Fibroblast of skin of scalp (primary cell): Measurements from ENCODE around the gene CCDC146.
A peak's percentile ranks its signal among the peaks of the same experiment; 100 is the strongest.

Experiments used
- DNase-seq: peaks from one replicate; pipeline ENCODE4 v3.0.0-alpha.2; 2013

The CCDC146 gene

DNA sequence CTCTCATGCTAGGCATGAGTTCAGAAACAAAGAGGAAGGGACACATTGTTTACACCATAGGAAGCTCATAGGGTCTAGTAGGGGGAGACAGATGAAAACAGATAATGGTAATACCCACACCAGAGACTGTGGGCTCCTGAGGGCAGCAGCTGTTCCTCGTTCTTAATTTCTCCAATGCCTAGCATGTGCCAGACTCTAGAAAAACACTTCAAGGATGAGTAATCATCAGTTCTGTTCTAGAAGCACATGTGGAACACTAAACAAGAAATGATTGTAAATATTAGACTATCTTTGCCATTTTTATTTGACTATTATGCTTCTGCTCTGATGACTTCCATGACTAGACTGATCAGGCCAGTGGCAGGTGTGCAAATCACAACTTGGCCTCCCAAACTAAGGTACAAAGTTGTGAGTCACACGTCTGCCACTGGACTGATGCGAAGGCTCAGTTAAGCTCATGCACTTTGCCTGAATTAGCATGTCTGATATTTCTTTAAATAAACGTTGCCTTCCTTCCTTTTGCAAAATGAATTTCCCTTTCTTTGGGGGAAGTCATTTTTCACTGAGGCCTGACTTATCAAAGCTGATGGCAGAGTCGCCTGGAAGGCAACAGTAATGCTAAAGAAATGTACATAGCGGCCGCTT is 166.4 kb downstream of the CCDC146 start:
- no peak for DNase-seq

DNA sequence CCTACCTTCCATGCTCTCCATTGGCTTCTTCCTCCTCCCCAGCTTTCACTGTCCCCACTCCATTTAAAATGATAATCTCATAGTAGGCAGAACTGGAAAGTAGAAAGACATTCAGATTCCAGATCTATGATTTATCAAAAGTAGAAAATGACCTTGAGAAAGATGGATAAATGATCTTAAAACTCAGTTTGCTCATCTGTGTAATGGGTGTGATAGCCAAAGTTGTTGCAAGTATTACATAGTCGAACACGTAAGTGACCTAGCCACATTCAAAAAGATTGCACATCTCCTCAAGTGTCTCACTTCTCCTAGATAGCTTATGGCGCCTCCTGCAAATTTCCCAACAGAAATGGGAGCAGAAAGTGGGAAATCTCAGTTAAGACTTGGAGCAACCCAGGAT is 167.0 kb downstream of the CCDC146 start:
- DNase-seq: no peak

DNA sequence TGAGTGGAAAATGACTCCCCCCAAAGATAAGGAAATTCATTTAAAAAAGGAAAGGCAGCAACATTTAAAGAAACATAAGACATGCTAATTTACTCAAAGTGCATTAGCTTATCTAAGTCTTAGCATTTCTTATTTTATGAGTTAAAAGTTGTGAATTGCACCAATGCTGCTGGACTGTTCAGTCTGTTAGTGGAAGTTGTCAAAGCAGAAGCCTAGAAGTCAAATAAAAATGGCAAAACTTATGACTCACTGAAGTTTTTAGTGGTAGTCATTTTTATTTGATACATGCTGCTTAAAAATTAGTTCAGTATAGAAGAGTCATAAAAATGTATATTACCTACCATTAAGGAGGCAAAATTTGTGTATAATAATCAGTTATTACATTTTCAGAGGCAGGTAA is 168.0 kb downstream of the CCDC146 start:
- no peak for DNase-seq

DNA sequence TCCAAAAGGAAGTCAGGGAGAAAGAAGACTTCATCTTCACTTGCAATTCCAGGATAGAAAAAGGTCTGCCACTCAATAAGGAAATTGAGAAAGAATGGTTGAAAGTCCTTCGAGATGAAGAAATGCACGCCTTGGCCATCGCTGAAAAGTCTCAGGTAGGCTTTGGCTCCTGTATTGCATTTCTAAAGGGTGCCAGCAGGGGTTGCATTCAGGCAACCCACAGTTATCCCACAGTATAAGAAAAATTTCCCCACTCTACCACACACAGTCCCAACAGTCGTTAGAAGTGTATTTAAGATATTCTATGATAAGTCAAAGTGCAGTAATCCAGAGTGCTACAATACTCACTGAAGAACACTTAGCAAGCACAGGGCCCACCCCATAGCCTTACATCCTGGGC is 170.6 kb downstream of the CCDC146 start:
- DNase-seq: no peak

DNA sequence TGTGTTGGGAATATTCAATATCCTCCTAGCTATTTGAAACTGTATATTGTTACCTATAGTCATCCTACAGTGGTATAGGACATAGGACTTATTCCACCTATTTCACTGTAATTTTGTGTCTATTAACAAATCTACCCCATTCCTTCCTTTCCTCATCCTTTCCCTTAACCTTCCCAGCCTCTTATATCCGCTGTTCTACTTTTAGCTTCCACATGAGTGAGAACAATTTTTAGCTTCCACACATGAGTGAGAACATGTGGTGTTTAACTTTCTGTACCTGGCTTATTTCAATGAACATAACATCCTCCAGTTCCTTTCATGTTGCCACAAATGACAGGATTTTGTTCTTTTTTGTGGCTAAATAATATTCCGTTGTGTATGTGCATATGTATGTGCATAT is 173.1 kb downstream of the CCDC146 start:
- DNase-seq: no peak

DNA sequence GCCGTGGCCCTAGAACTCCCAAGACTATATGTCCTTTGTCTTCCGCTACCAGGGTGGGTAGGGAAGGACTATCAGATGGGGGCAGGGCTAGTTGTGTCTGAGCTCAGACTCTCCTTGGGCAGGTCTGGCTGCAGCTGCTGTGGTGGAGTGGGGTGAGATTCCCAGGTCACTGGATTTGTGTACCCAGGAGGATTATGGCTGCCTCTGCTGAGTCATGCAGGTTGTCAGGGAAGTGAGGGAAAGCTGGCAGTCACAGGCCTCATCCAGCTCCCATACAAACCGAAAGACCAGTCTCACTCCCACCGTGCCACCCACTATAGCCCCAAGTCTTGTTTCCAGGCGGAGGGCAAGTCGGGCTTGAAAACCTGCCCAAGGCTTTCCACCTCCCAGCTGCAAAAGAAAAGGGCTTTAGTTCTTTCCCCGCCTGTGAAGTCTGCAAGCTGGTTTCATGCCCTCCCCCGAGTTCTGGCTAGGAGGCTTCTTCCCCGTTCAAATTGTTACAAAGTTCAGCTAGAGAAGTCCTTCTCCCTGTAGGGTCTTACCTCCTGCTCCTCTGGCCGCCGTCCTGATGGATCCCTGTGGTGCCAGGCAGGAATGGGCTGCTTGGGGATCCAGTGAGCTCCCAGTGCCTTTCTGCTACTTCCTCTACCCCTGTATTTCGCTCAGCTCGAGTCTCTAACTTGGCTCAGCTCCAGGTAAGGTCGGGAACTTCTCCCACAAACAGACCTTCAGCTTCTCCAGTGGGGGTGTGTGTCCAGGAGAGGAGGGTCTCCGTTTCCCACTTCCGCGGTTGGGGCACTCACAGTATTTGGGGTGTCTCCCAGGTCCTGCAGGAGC is 184.0 kb downstream of the CCDC146 start:
- no peak for DNase-seq

DNA sequence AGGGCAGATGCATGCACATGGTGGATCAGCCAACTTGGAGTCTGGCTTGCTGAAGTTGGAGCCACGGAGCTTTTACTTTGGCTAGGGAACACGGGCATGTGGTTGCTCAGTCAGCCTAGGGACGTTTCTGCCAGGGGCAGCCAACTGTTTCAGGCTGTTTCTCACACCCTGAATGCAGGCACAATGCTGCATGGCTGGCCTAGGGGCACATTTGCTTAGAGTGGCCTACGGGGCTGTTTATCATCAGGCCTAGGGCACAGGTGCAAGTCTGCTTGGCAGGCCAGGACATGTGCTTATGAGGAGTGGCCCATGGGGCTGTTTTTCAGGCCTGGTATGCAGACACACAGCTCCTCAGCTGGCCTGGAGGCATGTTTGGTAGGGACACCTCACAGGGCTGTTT is 186.4 kb downstream of the CCDC146 start:
- no peak for DNase-seq

DNA sequence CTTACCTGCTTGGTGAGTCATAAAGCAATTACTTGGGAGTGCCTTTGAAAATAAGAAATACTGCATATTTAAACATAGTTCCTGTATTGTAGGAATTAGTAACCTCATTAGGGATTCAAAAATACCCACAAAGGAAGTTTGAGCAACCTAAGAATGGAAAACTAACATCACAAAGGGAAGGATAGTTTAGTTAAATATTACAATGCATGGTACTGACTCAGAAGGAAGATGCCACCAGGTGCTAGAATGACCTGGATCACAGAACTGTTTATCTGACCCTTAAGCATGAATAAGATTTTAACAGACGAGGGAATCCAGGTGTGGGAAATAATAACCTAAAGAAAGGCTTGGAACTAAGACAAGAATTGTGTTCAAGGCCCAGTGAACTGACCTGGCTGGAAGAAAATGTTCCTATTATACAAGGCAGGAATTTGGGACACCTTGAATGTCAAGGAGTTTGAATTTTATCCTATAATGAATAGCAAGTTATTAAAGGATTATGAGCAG is 187.4 kb downstream of the CCDC146 start:
- no peak for DNase-seq

DNA sequence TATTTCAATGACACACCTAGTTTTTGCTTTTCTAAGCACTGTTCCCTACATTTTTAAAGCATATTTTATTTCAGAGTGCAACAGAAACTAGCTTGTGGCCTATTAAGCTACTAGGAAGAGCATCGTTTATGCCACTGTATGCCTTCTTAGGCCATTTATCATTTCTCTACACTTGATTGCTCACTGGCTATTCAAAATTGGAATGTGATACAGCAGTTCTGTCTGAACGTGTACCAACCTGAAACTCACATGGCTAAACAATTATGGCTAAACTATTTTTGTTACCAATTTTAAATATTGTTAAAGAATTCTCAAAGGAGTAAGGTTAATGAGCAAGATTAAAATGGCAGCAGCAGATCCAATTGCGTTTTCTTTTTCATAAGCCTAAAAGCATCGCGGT is 188.6 kb downstream of the CCDC146 start:
- no peak for DNase-seq

DNA sequence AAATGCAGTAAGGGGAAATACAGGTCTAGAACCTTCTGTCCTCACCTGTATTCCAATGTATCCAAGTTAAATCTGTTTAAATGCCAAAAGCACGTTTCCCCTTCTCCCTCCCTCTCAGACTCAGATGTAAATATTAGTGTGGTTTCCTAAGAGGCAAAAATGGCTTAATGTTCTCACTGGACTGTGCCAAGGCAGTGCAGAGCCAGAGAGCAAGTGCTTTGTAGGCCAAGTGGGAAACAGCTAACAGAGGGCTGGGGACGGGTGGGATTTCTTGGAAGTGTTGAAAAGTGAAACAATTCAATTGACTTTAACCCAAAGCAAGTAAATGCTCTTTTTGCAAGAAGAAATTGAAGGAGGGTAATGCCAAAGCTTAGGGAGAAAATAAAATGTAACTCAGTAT is 190.7 kb downstream of the CCDC146 start:
- DNase-seq: no peak

DNA sequence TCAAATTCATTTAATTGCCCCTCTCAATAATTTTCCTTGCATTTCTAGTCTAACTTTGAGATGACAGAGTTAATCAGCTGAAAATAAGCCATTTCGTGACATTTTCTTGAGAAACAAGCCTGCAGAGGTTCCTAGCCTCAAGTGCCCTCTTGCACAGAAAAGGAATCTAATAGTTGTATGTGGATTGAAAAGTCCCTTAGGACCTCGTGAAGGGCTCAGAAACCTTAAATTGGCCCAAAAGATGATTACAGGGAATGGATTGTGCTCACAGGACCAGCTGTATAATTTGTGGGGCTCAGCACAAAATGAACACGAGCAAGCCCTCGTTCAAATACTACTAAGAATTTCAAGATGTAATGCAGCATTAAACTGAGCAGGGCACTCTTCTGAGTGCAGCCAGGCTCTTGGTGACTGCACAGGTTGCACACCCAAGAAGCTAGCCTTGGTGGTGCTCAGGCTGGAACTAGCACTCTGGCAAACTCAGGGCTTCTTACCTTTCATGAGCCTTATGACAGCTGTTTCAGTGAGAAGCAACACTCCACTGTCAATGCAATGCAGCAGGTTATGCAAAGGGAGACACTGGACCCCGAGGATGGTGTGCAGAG is 191.6 kb downstream of the CCDC146 start:
- DNase-seq: no peak

DNA sequence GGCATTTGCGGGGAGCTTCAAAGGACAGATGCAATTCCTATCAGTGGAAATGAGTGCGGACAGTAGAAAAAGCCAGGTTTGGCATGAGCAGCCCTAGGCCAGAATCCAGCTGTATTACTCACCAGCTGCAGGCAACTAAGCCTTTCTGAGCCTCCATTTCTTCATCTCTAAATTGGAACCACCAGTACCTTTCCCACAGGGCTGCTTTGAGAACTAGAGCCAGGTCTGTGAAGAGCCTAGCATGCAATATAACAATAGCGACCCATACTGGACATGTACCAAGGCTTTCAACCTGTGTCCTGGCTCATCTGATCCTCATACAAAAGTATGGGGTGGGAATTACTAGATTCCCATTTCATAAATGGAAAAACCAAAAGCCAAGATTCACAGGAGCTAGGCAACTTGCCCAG is 192.8 kb downstream of the CCDC146 start:
- no peak for DNase-seq

DNA sequence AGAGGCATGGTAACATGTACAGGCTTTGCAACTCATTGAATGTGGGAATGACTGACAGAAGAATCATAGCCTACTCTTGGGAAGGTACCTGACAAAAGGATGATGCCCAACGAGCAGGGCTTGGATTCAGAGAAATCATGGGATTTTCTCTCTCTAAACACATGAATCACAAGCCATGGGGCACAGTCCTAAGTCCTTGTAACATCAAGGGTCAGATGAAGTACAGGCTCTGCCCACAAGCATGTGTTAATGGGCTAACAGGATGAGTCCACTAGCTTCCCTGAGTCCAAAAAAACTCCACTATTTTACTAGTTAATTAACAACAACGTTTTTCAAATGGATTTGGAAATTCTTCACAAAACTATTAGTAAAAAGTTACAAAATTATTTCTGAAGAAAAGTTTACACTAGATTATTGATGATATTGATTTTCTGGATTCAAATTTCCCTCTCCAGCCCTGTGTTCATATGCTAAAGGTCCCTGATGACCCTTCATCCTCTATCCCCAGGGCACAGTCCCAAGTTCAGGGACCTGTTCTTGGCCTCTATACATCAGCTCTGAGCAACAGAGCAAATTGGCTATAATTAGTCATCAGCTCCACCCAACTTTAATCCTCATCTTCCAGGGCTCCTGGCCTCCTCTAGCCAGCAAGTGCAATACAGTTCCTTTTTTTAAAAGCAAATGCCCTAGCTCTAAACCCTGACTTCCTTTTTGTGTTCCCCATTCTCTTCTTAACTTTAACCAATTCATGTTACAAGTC is 194.0 kb downstream of the CCDC146 start:
- DNase-seq: no peak

DNA sequence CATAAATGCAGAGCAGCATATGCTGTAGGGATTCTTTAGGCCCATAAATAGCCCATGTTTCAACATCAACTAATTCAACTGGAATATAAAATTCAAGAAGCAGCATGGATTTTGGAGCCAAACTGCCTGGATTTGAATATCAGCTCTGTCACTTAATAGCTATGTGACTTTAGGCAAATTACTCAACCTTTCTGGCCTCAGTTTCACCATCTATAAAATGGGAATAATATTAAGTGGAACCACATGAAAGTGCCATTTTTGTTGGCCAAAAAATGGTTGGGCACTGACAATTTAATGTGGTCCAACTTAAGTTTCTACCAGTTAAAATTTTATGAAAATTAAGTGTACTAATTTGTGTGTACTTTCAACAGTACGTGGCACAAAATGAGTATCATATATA is 195.6 kb downstream of the CCDC146 start:
- no peak for DNase-seq

DNA sequence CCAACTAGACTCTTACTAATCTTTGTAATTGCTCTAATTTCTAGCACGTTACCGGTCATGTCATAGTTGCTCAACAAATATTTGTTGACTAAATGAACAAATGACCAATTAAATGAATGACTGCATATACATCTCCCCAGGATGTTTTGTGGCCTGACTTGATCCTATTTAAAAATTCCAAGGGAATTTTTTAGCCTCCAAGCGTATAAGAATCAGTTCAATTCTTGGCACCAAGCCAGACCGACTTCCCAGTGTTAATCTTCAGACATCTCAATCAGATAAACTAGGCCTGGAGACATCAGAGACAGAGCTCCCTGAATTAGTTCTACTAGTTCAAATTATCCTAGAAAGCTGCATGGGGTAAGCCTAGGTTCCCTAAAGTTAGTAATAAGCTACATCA is 197.7 kb downstream of the CCDC146 start:
- no peak for DNase-seq

DNA sequence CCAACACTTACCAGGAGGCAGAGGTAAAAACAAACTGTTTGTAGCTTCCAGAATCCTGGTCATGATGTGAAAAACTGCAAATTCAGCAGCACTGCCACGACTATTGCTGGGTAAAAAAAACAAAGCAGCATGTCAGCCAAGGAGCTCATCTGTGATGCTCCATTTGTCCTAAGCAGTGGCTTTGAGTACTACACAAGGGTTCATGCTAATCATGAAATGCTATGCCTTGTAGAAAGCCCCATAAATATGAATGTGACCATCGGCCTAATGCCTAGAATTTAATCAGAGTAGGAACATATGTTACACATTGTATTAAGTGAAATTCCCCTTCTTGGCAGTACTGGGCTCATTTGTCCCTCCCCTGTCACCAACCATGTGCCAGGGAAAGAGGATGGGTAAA is 198.3 kb downstream of the CCDC146 start:
- DNase-seq: no peak

DNA sequence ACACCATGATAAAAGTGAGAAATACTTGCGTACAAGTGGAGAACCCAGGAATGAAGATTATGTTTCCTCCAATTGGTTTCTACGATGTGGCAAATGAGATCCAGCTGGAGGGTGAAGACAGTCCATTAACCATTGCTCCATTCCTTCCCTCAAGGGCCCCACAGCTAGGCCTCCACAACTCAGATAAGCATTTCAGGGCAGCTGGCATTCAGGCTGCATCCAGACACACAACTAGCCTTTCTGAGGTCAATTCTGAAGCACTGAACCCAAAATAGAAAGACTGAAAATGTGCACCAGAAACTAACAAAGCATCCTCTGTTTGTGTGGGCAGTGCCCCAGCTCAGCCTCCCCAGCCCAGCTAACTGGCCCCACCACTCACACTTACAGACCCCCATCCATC is 198.9 kb downstream of the CCDC146 start:
- DNase-seq: no peak

DNA sequence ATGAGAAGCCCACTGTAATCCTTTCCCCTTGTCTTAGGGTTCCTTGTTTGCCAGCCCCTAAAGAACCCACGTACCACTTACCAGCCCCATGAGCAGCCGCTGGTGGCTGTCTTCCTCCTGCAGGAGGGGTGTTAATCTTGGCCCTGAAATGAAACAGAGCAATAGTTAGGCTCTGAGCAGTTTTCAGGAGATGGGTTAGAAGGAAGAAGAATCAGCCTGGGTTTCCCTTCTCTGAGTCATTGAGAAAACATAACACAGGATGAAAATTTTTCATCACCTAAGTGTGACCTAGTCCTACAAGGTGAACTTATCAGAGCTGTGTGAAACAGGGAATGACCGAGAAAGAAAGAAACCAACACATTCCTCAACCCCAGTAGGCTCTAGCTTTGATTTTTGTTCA is 203.7 kb downstream of the CCDC146 start:
- DNase-seq: no peak

DNA sequence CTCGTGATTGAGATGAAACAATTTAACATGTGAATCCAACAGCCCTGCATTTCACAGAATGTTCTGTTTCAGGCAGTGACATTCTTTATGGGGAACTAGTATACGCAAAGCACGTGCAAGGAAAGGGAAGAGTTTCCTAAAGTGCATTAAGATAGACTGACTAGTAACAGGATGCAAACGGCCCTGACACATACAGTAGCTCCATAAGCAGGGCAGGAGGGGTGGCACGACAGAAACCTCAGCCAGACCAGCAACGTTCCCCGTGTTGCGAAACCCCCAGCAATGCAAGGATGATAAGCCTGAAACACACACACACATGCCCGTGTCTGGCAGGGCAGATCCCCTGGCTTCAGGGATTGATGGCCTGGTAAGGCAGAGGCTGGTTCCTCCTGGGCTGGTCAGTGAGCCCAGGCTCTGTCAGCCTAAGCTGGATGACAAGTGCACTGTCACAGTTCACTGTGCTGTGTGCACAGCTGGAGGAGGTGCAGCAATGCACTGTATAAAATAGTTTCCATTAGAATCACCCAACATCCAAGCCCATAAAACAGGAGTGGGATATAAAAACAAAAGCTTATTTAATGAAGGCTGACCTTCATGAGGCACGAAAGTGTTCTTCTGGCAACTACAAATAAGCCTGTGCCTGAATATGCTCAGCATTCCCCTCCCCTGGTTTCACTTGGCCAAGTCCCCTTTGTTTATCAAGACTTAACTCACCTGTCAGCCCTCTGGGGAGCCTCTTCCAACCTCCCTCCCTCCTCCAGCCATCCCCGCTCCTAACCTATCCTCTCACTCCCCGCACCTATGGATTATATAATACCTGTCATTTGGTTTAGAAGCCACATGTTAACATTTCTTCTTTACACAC is 204.9 kb downstream of the CCDC146 start:
- DNase-seq: peak; percentile 68

DNA sequence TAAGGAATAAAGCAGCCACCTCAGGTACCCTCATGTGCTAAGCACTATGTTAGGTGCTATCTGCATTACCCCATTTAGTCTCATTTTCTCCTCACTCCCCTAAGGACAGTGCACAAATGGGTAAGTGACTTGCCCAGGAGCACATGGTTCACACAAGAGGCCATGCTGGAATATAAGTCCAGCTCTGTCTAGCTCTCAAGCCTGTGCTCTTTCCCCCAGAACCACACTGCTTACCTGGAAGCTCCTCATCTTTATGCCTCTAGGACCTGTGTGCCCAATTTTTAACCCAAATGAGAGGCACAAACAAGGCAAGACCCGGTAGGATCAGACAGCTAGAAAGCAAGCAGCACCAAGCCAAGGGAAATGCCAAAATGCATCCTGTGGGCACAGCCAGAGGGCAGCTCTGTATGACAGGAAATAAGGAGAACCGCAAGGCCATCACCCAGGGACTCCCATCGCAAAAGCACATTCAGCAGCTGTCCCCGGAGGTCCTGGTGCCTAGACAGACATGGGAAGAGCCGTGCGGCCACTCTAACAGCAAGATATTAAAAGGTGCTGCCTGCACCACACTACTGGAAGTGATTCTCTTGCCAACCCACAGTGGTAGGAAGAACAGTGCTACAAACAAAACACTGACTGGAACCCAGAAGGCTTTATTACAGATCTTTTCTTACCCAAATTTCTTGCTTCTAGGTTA is 205.7 kb downstream of the CCDC146 start:
- DNase-seq: peak; percentile 14

DNA sequence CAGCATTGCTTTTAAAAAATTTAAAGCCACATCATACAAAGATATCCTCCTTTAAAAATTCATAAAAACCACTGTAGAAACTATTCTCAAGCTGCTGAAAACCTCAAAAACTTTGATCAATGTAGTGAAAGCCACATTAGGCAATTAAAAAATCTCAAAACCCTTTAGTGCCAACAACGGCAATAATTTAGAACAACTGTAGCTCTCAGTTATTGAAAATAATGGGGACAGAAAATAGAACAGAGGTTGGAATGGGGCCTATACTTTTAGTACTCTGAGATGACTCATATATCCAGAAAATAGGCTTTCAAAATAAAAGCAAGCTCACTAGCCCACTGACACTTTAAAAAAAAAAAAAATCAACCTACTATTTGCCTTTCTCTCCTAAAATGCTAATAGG is 206.3 kb downstream of the CCDC146 start:
- DNase-seq: peak; percentile 24
